ENCODE measurements around the gene FOCAD.

- TF ChIP-seq, protein P1, sequence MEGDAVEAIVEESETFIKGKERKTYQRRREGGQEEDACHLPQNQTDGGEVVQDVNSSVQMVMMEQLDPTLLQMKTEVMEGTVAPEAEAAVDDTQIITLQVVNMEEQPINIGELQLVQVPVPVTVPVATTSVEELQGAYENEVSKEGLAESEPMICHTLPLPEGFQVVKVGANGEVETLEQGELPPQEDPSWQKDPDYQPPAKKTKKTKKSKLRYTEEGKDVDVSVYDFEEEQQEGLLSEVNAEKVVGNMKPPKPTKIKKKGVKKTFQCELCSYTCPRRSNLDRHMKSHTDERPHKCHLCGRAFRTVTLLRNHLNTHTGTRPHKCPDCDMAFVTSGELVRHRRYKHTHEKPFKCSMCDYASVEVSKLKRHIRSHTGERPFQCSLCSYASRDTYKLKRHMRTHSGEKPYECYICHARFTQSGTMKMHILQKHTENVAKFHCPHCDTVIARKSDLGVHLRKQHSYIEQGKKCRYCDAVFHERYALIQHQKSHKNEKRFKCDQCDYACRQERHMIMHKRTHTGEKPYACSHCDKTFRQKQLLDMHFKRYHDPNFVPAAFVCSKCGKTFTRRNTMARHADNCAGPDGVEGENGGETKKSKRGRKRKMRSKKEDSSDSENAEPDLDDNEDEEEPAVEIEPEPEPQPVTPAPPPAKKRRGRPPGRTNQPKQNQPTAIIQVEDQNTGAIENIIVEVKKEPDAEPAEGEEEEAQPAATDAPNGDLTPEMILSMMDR (IDR thresholded peaks at IDR 0.05): no peak
- peak in 3 of 4 donors; percentile 27 to 53 (median 40) for TF ChIP-seq POLR2AphosphoS5 (IDR thresholded peaks at IDR 0.05)
Observed at GRCh38 chr9:20980832-20981455, 296.9 kb downstream of the FOCAD start.
